ENCODE results near the gene COL18A1.

DNA sequence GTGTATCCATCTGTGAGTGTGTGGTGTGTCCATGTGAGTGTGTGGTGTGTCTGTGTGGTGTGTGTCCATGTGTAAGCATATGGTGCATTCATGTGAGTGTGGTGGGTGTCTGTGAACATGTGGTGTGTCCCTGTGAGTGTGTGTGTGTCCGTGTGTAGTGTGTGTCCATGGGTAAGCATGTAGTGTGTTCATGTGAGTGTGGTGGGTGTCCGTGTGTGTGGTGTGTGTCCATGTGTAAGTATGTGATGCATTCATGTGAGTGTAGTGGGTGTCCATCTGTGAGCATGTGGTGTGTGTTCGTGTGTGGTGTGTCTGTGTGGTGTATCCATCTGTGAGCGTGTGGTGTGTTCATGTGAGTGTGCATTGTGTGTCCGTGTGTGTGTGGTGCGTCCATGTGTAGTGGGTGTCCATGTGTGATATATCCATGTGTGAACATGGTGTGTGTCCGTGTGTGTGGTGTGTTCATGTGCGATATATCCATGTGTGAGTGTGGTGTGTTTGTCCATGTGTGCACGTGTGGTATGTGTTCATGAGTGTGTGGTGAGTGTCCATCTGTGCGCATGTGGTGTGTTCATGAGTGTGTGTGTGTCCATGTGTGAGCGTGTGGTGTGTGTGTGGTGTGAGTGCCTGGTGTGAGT, 124.9 kb downstream of the COL18A1 start:
- TF ChIP-seq, protein P1, sequence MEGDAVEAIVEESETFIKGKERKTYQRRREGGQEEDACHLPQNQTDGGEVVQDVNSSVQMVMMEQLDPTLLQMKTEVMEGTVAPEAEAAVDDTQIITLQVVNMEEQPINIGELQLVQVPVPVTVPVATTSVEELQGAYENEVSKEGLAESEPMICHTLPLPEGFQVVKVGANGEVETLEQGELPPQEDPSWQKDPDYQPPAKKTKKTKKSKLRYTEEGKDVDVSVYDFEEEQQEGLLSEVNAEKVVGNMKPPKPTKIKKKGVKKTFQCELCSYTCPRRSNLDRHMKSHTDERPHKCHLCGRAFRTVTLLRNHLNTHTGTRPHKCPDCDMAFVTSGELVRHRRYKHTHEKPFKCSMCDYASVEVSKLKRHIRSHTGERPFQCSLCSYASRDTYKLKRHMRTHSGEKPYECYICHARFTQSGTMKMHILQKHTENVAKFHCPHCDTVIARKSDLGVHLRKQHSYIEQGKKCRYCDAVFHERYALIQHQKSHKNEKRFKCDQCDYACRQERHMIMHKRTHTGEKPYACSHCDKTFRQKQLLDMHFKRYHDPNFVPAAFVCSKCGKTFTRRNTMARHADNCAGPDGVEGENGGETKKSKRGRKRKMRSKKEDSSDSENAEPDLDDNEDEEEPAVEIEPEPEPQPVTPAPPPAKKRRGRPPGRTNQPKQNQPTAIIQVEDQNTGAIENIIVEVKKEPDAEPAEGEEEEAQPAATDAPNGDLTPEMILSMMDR (conservative IDR thresholded peaks at IDR 0.05; ENCODE audit: low read length), result no peak
- no peak for TF ChIP-seq EZH2phosphoT487 (IDR thresholded peaks at IDR 0.05; ENCODE audit: borderline replicate concordance)

All from Loucy (cell line).